SK-N-SH (cell line): ENCODE results near the gene SAE1. TPM values are rescaled to one million over a fixed set of nuclear protein-coding genes. Genes with fewer than 3 reads are reported as not detected.
A peak's percentile ranks its signal among the peaks of the same experiment; 100 is the strongest.

Experiments
- CTCF ChIA-PET: fragments of 300-600, 350-600 bp; formaldehyde crosslinking; extraction: SDS; loops from one replicate; lab custom pipeline; 2021; lab: Yijun Ruan, JAX
- POLR2A ChIA-PET: fragments of 350-600 bp; sonication (Branson Sonifier 250); formaldehyde crosslinking; extraction: SDS; loops from one replicate; lab custom pipeline; 2020; ENCODE audit warnings: antibody characterized with exemption, inconsistent platforms; lab: Yijun Ruan, JAX
- DNase-seq: peaks from one replicate; pipeline ENCODE4 v3.0.0; 2012
- H2AFZ ChIP-seq: fragments of 200-600 bp; sonication (generic); 2 replicates; pipeline ENCODE4 v1.8.1; 2016; ENCODE audit warnings: antibody characterized with exemption, mild to moderate bottlenecking, low read depth
- H3F3A ChIP-seq: fragments of 200-600 bp; sonication (generic); replicated peaks from 2 replicates; pipeline ENCODE3; 2016; ENCODE audit warnings: antibody characterized with exemption, mild to moderate bottlenecking; ENCODE audit not compliant: insufficient read depth
- H3K27ac ChIP-seq, 2 experiments: fragments of 200-500 bp in 1 of 2; fragments of 200-600 bp in 1 of 2; sonication (Bioruptor generic) in 1 of 2; sonication (generic), shearing (Covaris generic) in 1 of 2; 2 replicates each; pipeline versions ENCODE4 v1.5.1 to v1.6.1; 2014 to 2016; ENCODE audit warnings: low read depth in 2 of 2, inconsistent platforms in 1 of 2, low read length in 1 of 2, mild to moderate bottlenecking in 1 of 2, mixed read lengths in 1 of 2
- H3K27me3 ChIP-seq: fragments of 200-600 bp; sonication (generic), shearing (Covaris generic); 2 replicates; pipeline ENCODE4 v1.6.1; 2016; ENCODE audit warnings: mixed run types; ENCODE audit not compliant: insufficient read depth
- H3K36me3 ChIP-seq, 2 experiments: fragments of 200-500 bp in 1 of 2; fragments of 200-600 bp in 1 of 2; sonication (Bioruptor generic) in 1 of 2; sonication (generic) in 1 of 2; replicated peaks in 1 of 2; 2 replicates each; pipeline versions ENCODE3 to v1.5.1; 2014 to 2016; ENCODE audit warnings: low read length in 1 of 2, mild to moderate bottlenecking in 1 of 2; ENCODE audit not compliant: insufficient read depth in 2 of 2, control insufficient read depth in 1 of 2
- H3K4me1 ChIP-seq, 2 experiments: fragments of 200-500 bp in 1 of 2; fragments of 200-600 bp in 1 of 2; sonication (Bioruptor generic) in 1 of 2; sonication (generic), shearing (Covaris generic) in 1 of 2; 2 replicates each; pipeline versions ENCODE4 v1.5.1 to v1.6.1; 2014 to 2016; ENCODE audit warnings: low read depth in 1 of 2, low read length in 1 of 2, mixed run types in 1 of 2; ENCODE audit not compliant: insufficient read depth in 2 of 2, control insufficient read depth in 1 of 2
- H3K4me2 ChIP-seq: fragments of 200-600 bp; sonication (generic), shearing (Covaris generic); 2 replicates; pipeline ENCODE4 v1.6.1; 2017; ENCODE audit warnings: mixed run types
- H3K4me3 ChIP-seq, 2 experiments: fragments of 200-500 bp in 1 of 2; fragments of 200-600 bp in 1 of 2; sonication (Bioruptor generic) in 1 of 2; sonication (generic), shearing (Covaris generic) in 1 of 2; 2 replicates each; pipeline versions ENCODE4 v1.5.1 to v1.8.1; 2014 to 2016; ENCODE audit warnings: low read depth in 2 of 2, inconsistent platforms in 1 of 2, low read length in 1 of 2, mild to moderate bottlenecking in 1 of 2, mixed read lengths in 1 of 2, moderate library complexity in 1 of 2
- H3K79me2 ChIP-seq: fragments of 200-600 bp; sonication (generic); 2 replicates; pipeline ENCODE4 v1.8.1; 2017; ENCODE audit warnings: mild to moderate bottlenecking; ENCODE audit not compliant: insufficient read depth
- H3K9ac ChIP-seq: fragments of 200-600 bp; sonication (generic); 2 replicates; pipeline ENCODE4 v1.6.1; 2017; ENCODE audit warnings: mixed run types
- H3K9me2 ChIP-seq: fragments of 200-600 bp; sonication (generic); 2 replicates; pipeline ENCODE4 v1.6.1; 2017; ENCODE audit warnings: mixed run types
- H3K9me3 ChIP-seq: fragments of 200-600 bp; sonication (generic); 2 replicates; pipeline ENCODE4 v1.6.1; 2017; ENCODE audit warnings: mixed run types, mild to moderate bottlenecking, moderate library complexity
- H4K20me1 ChIP-seq: fragments of 200-600 bp; sonication (generic); 2 replicates; pipeline ENCODE4 v1.6.1; 2017; ENCODE audit warnings: mild to moderate bottlenecking, mixed run types; ENCODE audit not compliant: insufficient read depth
- CTCF ChIP-seq: fragments of 200-600 bp; sonication (generic); IDR thresholded peaks from 2 replicates; pipeline ENCODE4 v1.6.1; 2017; ENCODE audit warnings: antibody characterized with exemption, mild to moderate bottlenecking, moderate library complexity
- EP300 ChIP-seq, 2 experiments: IDR thresholded peaks; 2 replicates each; pipeline versions ENCODE4 v1.4.0 to v1.6.1; 2012; ENCODE audit warnings: borderline replicate concordance in 1 of 2, low read depth in 1 of 2, low read length in 1 of 2
- FOSL2 ChIP-seq: IDR thresholded peaks from 2 replicates; pipeline ENCODE4 v1.4.0; 2012; ENCODE audit warnings: low read depth, mild to moderate bottlenecking, moderate library complexity, borderline replicate concordance
- IRF3 ChIP-seq: fragments of 150-350 bp; IDR thresholded peaks from 2 replicates; pipeline ENCODE4 v1.6.1; 2016; ENCODE audit warnings: mild to moderate bottlenecking, low read depth, low read length
- MEF2A ChIP-seq: IDR thresholded peaks from 2 replicates; pipeline ENCODE4 v1.4.0; 2012; ENCODE audit warnings: low read depth, borderline replicate concordance
- MXI1 ChIP-seq: IDR thresholded peaks from 2 replicates; pipeline ENCODE4 v1.6.1; 2012; ENCODE audit warnings: mild to moderate bottlenecking, low read depth, low read length, improper control_type of control experiment
- NFIC ChIP-seq: IDR thresholded peaks from 2 replicates; pipeline ENCODE4 v1.4.0; 2012; ENCODE audit warnings: borderline replicate concordance
- PBX3 ChIP-seq: IDR thresholded peaks from 2 replicates; pipeline ENCODE4; 2012
- RAD21 ChIP-seq: IDR thresholded peaks from 2 replicates; pipeline ENCODE4 v1.6.1; 2012; ENCODE audit warnings: mild to moderate bottlenecking, low read length
- SIN3A ChIP-seq: IDR thresholded peaks from 2 replicates; pipeline ENCODE4 v1.6.1; 2012; ENCODE audit warnings: low read depth, mild to moderate bottlenecking, low read length, moderate library complexity, borderline replicate concordance
- TAF1 ChIP-seq: IDR thresholded peaks from 2 replicates; pipeline ENCODE4 v1.6.1; 2012; ENCODE audit warnings: low read depth, mild to moderate bottlenecking, low read length, moderate library complexity, borderline replicate concordance
- USF1 ChIP-seq: IDR thresholded peaks from 2 replicates; pipeline ENCODE4 v1.4.0; 2012; ENCODE audit warnings: low read depth, borderline replicate concordance
- WGBS: methylation state at CpG from one replicate; pipeline ENCODE4 v1.1.6; 2017; ENCODE audit warnings: low lambda C conversion rate; 5-methylcytosine and 5-hydroxymethylcytosine counted together
- polyA plus RNA-seq, 3 experiments: library from polyadenylated mRNA; depleted of rRNA; stranded (reverse); fragments of >200 nt; gene quantifications; 2 replicates each; pipeline ENCODE4 v1.2.3, GENCODE V29; 2012
- TF ChIP-seq, protein P1 (sequence below): IDR thresholded peaks from 2 replicates; pipeline ENCODE4 v1.6.1; 2012; ENCODE audit warnings: mild to moderate bottlenecking, low read depth, low read length, moderate library complexity

The SAE1 gene
- polyA plus RNA-seq, 1 of the 3 experiments (the other 2 are of a cell fraction) = 123 TPM

- H3K36me3 ChIP-seq = peaks cover 10 to 11% of the 10 kb centered on the region in 2 experiments
- H3K9me3 ChIP-seq = no peaks in the 10 kb centered on the region
- H3K4me1 ChIP-seq = peaks cover 22 to 31% of the 10 kb centered on the region in 2 experiments
- no peaks in the 10 kb centered on the region for H3K9me2 ChIP-seq
- peak overlapping the region; percentile 90 to 92 for H3K27ac ChIP-seq
- no peak overlapping the region for H2AFZ ChIP-seq
- CTCF ChIA-PET = interaction anchor here (0.9 to 22.3 kb wide), 5 partner anchors 13 to 77 kb away, joined by 3 to 520 read pairs (median 6); no protein-coding TSS in a partner anchor
- peaks cover 34% of the 10 kb centered on the region for H3F3A ChIP-seq
- peaks cover 86% of the 10 kb centered on the region for H3K79me2 ChIP-seq
- WGBS = 40% methylated on average over 12 of the region's 56 CpGs
- peaks cover 46% of the 10 kb centered on the region for H4K20me1 ChIP-seq
- DNase-seq = peak; percentile 60
- peak overlapping the region; percentile 96 for H3K4me2 ChIP-seq
- no peaks in the 10 kb centered on the region for H3K27me3 ChIP-seq
- TF ChIP-seq, protein P1, sequence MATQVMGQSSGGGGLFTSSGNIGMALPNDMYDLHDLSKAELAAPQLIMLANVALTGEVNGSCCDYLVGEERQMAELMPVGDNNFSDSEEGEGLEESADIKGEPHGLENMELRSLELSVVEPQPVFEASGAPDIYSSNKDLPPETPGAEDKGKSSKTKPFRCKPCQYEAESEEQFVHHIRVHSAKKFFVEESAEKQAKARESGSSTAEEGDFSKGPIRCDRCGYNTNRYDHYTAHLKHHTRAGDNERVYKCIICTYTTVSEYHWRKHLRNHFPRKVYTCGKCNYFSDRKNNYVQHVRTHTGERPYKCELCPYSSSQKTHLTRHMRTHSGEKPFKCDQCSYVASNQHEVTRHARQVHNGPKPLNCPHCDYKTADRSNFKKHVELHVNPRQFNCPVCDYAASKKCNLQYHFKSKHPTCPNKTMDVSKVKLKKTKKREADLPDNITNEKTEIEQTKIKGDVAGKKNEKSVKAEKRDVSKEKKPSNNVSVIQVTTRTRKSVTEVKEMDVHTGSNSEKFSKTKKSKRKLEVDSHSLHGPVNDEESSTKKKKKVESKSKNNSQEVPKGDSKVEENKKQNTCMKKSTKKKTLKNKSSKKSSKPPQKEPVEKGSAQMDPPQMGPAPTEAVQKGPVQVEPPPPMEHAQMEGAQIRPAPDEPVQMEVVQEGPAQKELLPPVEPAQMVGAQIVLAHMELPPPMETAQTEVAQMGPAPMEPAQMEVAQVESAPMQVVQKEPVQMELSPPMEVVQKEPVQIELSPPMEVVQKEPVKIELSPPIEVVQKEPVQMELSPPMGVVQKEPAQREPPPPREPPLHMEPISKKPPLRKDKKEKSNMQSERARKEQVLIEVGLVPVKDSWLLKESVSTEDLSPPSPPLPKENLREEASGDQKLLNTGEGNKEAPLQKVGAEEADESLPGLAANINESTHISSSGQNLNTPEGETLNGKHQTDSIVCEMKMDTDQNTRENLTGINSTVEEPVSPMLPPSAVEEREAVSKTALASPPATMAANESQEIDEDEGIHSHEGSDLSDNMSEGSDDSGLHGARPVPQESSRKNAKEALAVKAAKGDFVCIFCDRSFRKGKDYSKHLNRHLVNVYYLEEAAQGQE = no peak
- TF ChIP-seq FOSL2 (no peak), USF1 (0 out of 2 replicates have a peak, but pooled peaks have one; percentile 16), IRF3 (no peak)
- peak overlapping the region; percentile 49 to 93 for H3K4me3 ChIP-seq
- H3K9ac ChIP-seq = peak overlapping the region; percentile 74
- POLR2A ChIA-PET = interaction anchor here (0.5 to 2.8 kb wide), 11 partner anchors 13 to 96 kb away, joined by 3 to 65 read pairs (median 7); partner anchors contain the start of genes CCDC9 and SAE1
Measured at GRCh38 chr19:47226426-47227351, 96.1 kb downstream of the SAE1 start.

GRCh38 chr19:47227352-47228167, 96.9 kb downstream of the SAE1 start:
- Histone ChIP-seq H3K79me2 (peaks cover 84% of the 10 kb centered on the region), H3K4me1 (peaks cover 27 to 37% of the 10 kb centered on the region in 2 experiments), H3K27me3 (no peaks in the 10 kb centered on the region), H3F3A (peaks cover 40% of the 10 kb centered on the region), H2AFZ (no peak overlapping the region), H3K36me3 (peaks cover 4% of the 10 kb centered on the region in 2 experiments), H3K9ac (peak overlapping the region; percentile 74), H3K9me2 (no peaks in the 10 kb centered on the region), H3K9me3 (no peaks in the 10 kb centered on the region), H4K20me1 (peaks cover 37% of the 10 kb centered on the region), H3K4me3 (peak overlapping the region; percentile 49 to 93), H3K27ac (peak overlapping the region; percentile 90 to 92), H3K4me2 (peak overlapping the region; percentile 96)
- ChIA-PET POLR2A (interaction anchor here (0.5 to 2.8 kb wide), 5 partner anchors 12 to 53 kb away, joined by 3 to 65 read pairs (median 8); no protein-coding TSS in a partner anchor), CTCF (interaction anchor here (1.7 to 22.3 kb wide), 3 partner anchors 13 to 18 kb away, joined by 6 to 520 read pairs (median 69); no protein-coding TSS in a partner anchor)
- WGBS = 3% methylated on average over 17 of the region's 27 CpGs
- peak; percentile 77 for DNase-seq
- TF ChIP-seq NFIC = no peak
- TF ChIP-seq PBX3 = no peak
- no peak for TF ChIP-seq EP300 (IDR thresholded peaks at IDR 0.05; ENCODE audit: borderline replicate concordance in 1 of 2, low read depth in 1 of 2, low read length in 1 of 2)
- no peak for TF ChIP-seq MEF2A
- 0 out of 2 replicates have a peak, but pooled peaks have one; percentile 35 for TF ChIP-seq SIN3A
- peak; percentile 67; the same call in 1 of the 2 replicates for TF ChIP-seq TAF1
- TF ChIP-seq RAD21 = no peak
- no peak for TF ChIP-seq MXI1
- TF ChIP-seq CTCF = no peak
